Mesothelial cell of epicardium (in vitro differentiated cells): ENCODE measurements around the gene PPP1R14B. TPM values are rescaled to one million over a fixed set of nuclear protein-coding genes. Genes with fewer than 3 reads are reported as not detected.

Experiments
- DNase-seq, 2 experiments: peaks; one replicate each; pipeline ENCODE4 v3.0.0; 2021; ENCODE audit warnings: low spot score in 2 of 2; ENCODE audit not compliant: unreplicated experiment in 2 of 2
- H3K27ac Mint-ChIP-seq: 2 replicates; pipeline ENCODE4 v1.8.0; 2021; ENCODE audit warnings: mixed read lengths
- H3K27me3 Mint-ChIP-seq: 2 replicates; pipeline ENCODE4 v1.8.0; 2021; ENCODE audit warnings: low read depth, mixed read lengths
- H3K36me3 Mint-ChIP-seq: 2 replicates; pipeline ENCODE4 v1.8.0; 2021; ENCODE audit warnings: mixed read lengths
- H3K4me1 Mint-ChIP-seq: 2 replicates; pipeline ENCODE4 v1.8.0; 2021; ENCODE audit warnings: mixed read lengths
- H3K4me3 Mint-ChIP-seq: 2 replicates; pipeline ENCODE4 v1.8.0; 2021; ENCODE audit warnings: mild to moderate bottlenecking, moderate library complexity, mixed read lengths
- H3K9me3 Mint-ChIP-seq: 2 replicates; pipeline ENCODE4 v1.8.0; 2021; ENCODE audit warnings: mixed read lengths
- total RNA-seq: library from RNA; stranded (reverse); gene quantifications from 3 replicates; pipeline ENCODE4 v1.2.1, GENCODE V29; 2021
- TF ChIP-seq, protein P1 (sequence below): fragments of 200-600 bp; sonication (generic); IDR thresholded peaks from one replicate; pipeline ENCODE4 v1.5.0; 2021; ENCODE audit warnings: antibody characterized with exemption; ENCODE audit not compliant: unreplicated experiment

The PPP1R14B gene
- total RNA-seq, 1 donor from 2014 or later = 131 TPM

DNA sequence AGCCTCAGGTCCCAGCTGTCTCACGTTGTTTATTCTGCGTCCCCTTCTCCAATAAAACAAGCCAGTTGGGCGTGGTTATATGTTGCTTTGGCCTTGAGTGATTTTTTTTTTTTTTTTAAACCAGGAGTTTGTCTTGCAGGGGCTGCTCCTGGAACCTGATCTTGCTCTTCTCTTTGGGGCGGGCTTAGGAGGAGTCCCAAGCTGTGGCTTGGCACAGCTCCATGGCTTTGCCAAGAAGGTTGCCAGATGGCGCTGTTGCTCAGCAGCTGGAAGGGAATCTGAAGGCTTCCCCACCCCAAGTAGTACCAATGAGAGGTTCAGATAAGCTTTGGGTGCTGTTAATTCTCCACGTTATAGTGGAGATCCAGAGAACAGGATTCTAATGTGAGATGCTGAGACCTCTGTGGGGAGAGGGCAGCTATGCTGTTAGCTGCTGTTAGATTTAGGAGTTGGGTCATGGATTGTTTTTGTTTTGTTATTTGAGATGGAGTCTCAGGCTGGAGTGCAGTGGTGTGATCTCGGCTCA is 42.2 kb downstream of the PPP1R14B start:
- Mint-ChIP-seq H3K4me1 (peaks cover 9% of the 10 kb centered on the region), H3K27ac (peak overlapping the region; percentile 67), H3K27me3 (no peaks in the 10 kb centered on the region)

DNA sequence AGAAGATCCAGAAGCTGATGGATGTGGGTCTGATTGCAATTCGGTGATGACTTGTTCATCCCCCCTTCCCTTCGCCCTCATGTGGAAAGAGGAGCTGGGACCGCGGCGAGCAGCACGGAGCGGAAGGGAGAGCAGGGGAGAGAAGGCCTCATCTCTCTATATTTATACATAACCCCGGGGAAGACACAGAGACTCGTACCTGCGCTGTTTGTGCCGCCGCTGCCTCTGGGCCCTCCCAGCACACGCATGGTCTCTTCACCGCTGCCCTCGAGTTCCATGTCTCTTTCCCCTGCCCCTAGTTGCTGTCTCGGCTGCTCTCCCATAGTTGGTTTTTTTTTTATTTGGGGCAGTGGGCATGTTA is 42.7 kb downstream of the PPP1R14B start:
- no peaks in the 10 kb centered on the region for H3K9me3 Mint-ChIP-seq
- peaks cover 9% of the 10 kb centered on the region for H3K4me1 Mint-ChIP-seq
- no peak overlapping the region for H3K4me3 Mint-ChIP-seq
- H3K27me3 Mint-ChIP-seq = no peaks in the 10 kb centered on the region
- no peak for DNase-seq
- TF ChIP-seq, protein P1, sequence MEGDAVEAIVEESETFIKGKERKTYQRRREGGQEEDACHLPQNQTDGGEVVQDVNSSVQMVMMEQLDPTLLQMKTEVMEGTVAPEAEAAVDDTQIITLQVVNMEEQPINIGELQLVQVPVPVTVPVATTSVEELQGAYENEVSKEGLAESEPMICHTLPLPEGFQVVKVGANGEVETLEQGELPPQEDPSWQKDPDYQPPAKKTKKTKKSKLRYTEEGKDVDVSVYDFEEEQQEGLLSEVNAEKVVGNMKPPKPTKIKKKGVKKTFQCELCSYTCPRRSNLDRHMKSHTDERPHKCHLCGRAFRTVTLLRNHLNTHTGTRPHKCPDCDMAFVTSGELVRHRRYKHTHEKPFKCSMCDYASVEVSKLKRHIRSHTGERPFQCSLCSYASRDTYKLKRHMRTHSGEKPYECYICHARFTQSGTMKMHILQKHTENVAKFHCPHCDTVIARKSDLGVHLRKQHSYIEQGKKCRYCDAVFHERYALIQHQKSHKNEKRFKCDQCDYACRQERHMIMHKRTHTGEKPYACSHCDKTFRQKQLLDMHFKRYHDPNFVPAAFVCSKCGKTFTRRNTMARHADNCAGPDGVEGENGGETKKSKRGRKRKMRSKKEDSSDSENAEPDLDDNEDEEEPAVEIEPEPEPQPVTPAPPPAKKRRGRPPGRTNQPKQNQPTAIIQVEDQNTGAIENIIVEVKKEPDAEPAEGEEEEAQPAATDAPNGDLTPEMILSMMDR = no peak
- peak overlapping the region; percentile 67 for H3K27ac Mint-ChIP-seq
- H3K36me3 Mint-ChIP-seq = peaks cover 32% of the 10 kb centered on the region

More for the DNA sequence above, 42.2 kb downstream of the PPP1R14B start:
- H3K4me3 Mint-ChIP-seq = no peak overlapping the region
- no peaks in the 10 kb centered on the region for H3K9me3 Mint-ChIP-seq
- peaks cover 32% of the 10 kb centered on the region for H3K36me3 Mint-ChIP-seq
- TF ChIP-seq, protein P1 = no peak
- DNase-seq = peak in 1 of 2 experiments; percentile 59

DNA sequence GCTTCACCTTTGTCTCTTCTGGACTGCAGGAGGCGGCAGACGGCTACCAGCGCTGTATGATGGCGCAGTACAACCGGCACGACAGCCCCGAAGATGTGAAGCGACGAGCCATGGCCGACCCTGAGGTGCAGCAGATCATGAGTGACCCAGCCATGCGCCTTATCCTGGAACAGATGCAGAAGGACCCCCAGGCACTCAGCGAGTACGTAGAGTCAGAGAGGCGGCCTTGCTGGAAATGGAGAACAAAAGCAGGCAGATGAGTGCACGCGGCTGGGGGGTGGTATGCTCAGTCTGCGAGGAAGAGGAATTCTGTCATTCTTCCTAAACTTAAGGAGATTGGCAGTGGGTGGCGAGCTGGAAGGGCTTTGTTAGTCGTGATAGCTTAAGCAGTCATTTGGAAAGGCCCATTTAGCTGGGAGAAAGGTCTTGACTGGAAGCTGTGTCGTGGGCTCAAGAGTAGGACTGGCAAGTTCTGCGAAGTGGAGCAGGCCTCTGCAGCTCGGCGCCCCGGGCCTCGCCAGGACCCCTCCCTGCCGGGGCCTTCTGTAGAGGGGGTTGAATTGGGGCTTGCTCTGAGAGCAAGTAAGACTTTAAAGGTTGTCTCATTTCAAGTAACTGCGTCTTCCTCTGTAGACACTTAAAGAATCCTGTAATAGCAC is 43.2 kb downstream of the PPP1R14B start:
- Mint-ChIP-seq H3K9me3 (no peaks in the 10 kb centered on the region), H3K4me3 (no peak overlapping the region), H3K27me3 (no peaks in the 10 kb centered on the region), H3K4me1 (peaks cover 9% of the 10 kb centered on the region), H3K27ac (peak overlapping the region; percentile 67), H3K36me3 (peaks cover 32% of the 10 kb centered on the region)
- TF ChIP-seq, protein P1 = no peak
- no peak for DNase-seq

DNA sequence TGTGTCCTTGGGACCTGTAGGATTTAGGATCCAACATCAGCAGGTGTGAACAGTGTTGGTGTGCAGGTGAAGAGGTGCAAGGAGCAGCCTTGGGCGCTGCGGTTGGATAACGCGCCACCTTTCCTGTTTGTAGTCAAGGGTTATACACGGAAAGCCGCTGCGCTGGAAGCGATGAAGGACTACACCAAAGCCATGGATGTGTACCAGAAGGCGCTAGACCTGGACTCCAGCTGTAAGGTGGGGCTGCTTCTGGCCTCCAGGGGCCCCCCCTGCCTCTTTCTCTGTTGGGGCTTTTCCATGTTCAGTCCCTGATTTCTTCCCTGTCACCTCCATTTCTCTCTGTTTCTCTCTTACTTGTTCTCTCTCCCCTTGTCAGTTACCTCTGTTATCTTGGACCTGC is 43.8 kb downstream of the PPP1R14B start:
- H3K4me3 Mint-ChIP-seq = no peak overlapping the region
- H3K27me3 Mint-ChIP-seq = no peaks in the 10 kb centered on the region
- peaks cover 32% of the 10 kb centered on the region for H3K36me3 Mint-ChIP-seq
- TF ChIP-seq, protein P1 = no peak
- peaks cover 9% of the 10 kb centered on the region for H3K4me1 Mint-ChIP-seq
- H3K27ac Mint-ChIP-seq = no peak overlapping the region
- H3K9me3 Mint-ChIP-seq = no peaks in the 10 kb centered on the region
- no peak for DNase-seq

DNA sequence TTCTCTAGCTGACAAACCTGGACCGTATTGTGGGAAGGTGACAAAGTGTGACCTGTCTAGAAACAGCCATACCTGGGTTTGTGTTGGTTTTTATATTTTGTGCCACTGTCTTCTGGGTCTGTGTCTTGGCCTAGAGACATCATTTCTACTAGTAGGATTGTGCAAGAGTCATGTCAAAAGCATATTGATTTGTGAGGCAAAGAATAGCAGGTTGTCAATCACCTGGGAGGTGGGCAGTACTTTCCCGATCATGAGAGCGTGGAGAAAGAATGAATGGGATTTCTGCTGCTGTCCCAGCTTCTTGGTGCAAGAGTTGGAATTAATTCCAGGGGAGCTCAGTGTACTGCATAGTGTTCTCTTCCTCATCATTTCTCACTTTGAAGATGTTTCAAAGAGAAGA is 45.2 kb downstream of the PPP1R14B start:
- peaks cover 38% of the 10 kb centered on the region for H3K36me3 Mint-ChIP-seq
- peaks cover 7% of the 10 kb centered on the region for H3K4me1 Mint-ChIP-seq
- no peaks in the 10 kb centered on the region for H3K9me3 Mint-ChIP-seq
- no peak overlapping the region for H3K4me3 Mint-ChIP-seq
- TF ChIP-seq, protein P1 = no peak
- no peak for DNase-seq
- H3K27ac Mint-ChIP-seq = no peak overlapping the region
- no peaks in the 10 kb centered on the region for H3K27me3 Mint-ChIP-seq

DNA sequence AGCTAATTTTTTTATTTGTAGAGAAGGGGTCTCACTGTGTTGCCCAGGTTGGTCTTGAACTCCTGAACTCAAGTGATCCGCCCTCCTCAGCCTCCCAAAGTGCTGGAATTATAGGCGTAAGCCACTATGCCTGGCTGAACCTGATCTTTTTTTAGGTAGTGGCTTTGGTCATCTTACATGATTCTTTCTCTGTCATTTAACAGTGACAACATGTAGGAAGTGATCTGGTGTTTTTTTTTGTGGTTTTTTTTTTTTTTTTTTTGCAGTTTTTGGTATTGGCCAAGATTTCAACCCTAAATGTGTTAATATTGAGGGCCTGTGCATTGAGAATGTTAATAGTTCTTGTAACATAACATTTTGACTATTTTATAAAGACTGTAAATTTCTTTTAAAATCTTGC is 48.2 kb downstream of the PPP1R14B start:
- no peak overlapping the region for H3K4me3 Mint-ChIP-seq
- H3K9me3 Mint-ChIP-seq = no peaks in the 10 kb centered on the region
- peaks cover 46% of the 10 kb centered on the region for H3K36me3 Mint-ChIP-seq

More for the DNA sequence above, 48.2 kb downstream of the PPP1R14B start:
- no peak overlapping the region for H3K27ac Mint-ChIP-seq
- no peaks in the 10 kb centered on the region for H3K27me3 Mint-ChIP-seq
- H3K4me1 Mint-ChIP-seq = no peaks in the 10 kb centered on the region
- DNase-seq = no peak
- TF ChIP-seq, protein P1 = no peak
